GM18868 (cell line): Measurements from ENCODE around the gene MCM9.
A peak's percentile ranks its signal among the peaks of the same experiment; 100 is the strongest.
"Not testable (repeated sequence)": the region's sequence is repeated elsewhere in the genome, so short reads cannot be mapped to it uniquely, and the experiment has no call there.

Source experiments
- ATAC-seq: cut with Tn5 transposase; IDR thresholded peaks from one replicate; pipeline ENCODE4 v1.9.1; 2021; ENCODE audit warnings: mild to moderate bottlenecking, moderate library complexity; ENCODE audit not compliant: unreplicated experiment

Gene MCM9

DNA sequence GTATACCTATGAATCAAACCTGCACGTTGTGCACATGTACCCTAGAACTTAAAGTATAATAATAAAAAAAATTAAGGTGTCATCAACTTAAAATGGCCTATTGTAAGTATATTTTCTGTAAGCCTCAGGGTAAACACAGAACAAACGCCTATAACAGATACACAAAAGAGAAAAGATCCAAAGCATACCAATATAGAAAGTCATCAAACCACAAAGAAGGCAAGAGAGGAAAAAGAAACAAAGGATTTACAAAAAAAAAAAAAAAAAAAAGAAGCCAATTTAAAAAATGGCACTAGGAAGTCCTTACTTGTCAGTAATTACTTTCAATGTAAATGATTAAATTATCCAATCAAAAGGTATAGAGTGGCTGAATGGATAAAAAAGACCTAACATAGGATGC, 65.6 kb downstream of the MCM9 start:
- no peak for ATAC-seq

DNA sequence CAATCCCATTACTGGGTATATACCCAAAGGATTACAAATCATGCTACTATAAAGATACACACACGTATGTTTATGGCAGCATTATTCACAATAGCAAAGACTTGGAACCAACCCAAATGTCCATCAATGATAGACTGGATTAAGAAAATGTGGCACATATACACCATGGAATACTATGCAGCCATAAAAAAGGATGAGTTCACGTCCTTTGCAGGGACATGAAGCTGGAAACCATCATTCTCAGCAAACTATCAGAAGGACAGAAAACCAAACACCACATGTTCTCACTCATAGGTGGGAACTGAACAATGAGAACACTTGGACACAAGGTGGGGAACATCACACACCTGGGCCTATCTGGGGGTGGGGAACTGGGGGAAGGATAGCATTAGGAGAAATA, 66.1 kb downstream of the MCM9 start:
- ATAC-seq: not testable (repeated sequence)

DNA sequence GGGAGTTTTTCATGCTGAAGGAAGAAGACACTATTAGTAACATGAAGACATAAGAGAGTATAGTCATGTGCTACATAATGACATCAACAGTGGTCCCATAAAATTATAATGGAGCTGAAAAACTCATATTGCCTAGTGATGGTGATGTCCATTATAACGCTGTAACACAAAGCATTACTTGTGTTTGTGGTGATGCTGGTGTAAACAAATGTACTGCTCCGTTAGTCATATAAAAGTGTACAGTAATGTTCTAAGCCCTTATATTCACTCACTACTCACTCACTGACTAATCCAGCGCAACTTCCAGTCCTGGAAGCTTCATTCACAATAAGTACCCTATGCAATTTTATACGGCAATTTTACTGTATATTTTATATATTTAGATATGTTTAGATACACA, 67.8 kb downstream of the MCM9 start:
- ATAC-seq: no peak

DNA sequence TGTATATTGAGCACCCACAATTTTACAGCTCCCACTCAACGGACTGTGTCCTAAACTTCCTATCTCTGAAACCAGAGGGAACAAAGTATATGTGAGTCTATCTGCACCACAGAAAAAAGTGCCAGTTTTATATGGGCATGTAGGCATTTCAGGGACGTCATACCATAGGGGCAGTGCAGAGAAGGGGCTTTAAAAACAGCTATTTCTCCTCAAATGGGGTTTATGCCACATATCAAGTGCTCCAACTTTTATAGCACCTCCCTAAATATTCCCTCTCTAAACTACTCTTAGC, 69.9 kb downstream of the MCM9 start:
- peak; percentile 26 for ATAC-seq

DNA sequence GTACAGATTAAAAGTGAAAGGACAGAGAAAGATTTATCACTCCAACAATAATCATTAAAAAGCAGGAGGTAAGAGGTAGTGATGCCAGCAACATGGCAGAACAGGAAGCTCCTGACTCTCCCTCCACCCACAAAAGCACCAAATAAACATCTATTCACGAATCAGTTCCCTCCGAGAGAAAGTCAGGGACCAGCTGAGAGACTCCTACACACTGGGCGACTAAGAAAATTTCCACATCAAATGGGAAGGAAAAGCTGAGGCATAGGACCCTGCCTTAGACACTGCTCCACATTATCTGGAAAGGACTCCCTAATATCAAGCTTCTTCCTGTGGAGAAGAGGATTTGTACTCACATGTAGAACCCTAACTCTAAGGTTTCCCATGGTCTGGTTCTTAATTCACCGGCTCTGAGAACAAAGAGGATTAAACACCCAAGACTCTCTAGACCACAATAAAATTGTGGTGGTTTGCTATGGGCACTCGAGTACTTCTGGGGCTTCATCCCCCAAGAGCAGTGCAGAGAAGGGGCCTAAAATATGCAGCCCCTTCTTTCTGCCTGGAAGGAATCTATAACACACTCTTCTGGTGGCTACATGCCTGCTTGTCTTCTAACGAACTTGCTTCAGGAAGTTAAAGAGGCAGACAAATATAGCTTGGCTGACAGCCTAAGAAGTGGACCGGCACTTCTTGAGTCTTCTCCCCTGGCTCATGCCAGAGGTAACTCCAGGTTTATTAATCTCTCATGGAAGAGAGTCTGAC, 70.4 kb downstream of the MCM9 start:
- ATAC-seq: peak; percentile 47

DNA sequence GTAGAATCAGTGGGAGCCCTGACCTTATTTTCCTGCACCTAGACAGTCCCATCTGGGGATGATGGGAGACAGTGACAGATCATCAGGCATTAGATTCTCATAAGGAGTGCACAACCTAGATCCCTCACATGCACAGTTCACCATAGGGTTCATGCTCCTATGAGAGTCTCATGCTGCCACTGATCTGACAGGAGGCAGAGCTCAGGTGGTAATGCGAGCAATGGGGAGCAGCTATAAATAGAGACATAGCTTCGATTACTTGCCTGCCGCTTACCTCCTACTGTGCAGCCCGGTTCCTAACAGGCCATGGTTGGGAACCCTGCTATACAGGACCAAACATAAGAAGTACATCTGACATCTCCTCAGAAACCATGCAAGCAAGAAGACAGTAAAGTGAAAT, 72.5 kb downstream of the MCM9 start:
- ATAC-seq: no peak

DNA sequence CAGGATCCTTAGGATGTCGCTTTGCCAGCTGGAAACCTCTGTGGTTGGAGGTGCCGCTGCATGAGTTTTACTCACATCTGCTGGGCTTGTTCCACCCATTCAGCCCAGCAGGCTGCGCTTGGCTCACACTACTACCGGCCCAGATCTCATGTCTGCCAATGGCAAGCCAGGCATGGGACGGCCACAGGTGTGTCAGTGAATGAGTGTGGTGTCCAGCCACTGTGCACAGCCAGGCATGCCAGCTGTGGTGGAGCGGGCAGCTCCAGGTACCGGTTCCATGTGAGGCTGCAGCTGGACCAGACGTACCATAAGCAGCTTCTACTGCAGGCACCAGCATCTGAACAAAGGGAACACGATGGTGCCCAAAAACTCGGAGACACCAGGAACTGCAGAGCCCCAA, 74.1 kb downstream of the MCM9 start:
- ATAC-seq: no peak

DNA sequence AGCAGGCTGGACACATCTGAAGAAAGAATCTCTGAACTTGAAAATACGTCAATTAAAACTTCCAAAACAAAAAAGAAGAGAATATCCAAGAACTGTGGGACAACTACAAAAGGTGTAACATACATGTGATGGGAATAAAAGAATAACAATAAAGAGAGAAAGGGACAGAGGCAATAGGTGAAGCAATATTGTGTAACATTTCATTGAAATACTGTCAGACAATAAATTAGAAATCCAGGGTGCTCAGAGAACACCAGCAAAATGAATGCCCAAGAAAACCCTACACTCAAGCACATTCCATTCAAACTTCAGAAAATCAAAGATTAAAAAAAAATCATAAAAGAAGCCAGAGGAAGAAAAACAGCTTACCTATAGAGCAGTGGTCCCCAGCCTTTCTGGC, 74.6 kb downstream of the MCM9 start:
- no peak for ATAC-seq

DNA sequence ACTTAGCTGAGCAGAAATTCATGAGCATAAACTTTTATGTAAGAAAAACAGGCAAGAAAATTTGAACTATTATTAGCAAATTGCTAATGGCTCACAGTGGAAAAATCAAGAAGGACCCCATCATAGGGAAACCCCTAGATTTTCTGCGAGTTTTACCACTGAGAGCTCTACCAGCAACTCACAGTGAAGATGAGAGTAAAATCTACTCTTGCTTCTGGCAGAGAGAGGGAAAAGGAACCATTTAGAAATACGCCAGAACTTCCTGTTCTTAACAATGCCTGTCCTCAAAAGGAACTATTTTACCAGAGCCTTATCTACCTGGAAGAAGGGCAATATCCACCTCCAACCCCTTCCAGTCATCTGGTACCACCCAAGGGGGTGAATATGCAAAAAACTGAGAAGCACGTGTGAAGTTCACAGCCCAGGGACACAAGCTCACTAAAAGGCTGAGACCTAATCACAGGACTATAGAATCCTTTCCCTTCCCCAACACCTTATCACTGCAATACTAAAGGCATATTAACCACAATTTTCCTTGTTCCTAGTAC, 75.4 kb downstream of the MCM9 start:
- ATAC-seq: peak; percentile 65

DNA sequence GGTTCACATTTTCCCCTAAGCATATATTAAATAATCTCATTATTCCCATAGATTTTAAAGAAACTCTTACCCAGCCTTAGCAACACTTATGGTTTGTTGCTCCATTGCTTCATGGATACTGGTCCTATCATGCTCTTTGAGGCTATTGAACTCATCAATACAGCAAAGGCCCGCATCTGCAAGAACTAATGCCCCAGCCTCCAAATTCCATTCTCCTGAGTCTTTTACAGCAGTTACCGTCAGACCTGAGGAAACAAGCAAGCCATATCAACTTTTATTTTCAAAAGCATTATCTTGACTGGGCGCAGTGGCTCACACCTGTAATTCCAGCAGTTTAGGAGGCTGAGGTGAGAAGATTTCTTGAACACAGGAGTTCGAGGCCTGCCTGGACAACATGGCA, 78.7 kb downstream of the MCM9 start:
- no peak for ATAC-seq

DNA sequence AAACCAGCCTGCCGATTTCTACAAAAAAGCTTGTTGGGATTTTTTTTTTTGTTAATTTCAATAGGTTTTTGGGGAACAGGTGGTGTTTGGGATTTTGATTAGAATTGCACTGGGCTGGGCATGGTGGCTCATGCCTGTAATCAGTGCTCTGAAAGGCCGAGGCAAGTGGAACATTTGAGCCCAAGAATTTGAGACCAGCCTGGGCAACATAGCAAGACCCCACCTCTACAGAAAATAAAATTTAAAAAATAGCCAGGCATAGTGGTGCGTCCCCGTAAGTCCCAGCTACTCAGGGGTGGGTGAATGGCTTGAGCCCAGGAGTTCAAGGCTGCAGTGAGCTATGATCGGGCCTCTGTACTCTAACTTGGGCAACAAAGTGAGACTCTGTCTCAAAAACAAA, 81.6 kb downstream of the MCM9 start:
- ATAC-seq: no peak

DNA sequence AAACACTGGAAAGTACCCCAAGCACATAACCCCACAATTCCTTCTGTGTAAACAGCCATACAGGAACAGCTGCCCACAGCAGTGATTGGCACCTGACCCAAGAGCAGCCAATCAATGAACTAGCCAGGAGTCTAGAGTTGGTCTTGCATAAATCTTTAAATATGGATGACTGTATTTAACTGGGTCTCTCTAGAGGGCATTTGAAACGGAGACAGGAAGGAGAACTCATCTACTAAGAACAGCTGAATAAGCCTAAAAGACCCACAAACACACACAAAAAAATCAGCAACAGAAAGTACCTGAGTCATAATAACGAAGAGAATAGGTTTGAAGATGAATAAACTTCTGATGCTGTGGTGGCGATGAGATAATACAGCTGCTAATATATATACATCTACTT, 90.0 kb downstream of the MCM9 start:
- peak; percentile 67 for ATAC-seq

DNA sequence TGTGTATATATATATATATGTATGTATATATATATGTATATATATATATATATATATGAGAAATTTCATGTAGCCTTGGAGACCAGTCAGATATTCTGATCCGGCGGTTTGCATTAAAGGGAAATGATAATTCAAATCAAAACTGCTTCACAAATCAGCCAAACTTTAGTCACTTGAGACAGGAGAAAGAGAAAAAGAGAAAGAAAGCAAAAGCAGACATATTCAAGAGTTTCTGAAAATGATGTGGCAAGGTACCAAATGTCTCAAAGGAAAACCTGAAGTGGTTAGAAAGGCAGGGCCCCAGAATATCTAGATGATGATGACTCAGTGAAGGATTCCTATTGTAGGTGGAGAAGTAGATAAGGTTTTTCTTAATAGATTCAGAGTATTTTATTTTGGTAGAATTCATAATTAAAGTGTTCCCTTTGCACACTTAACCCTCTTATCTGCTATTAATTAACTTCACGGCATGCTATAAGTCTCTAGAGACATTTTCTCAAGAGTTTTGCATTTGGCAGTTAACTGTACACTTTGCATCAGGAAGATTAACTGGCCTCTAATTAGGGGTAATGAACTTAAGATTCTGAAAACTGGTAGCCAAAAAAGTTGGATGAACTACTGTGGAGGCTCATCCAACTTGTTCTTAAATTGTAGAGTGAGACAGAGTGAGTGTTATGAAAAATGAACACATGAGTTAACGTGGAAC, 91.1 kb downstream of the MCM9 start:
- ATAC-seq: peak; percentile 89

DNA sequence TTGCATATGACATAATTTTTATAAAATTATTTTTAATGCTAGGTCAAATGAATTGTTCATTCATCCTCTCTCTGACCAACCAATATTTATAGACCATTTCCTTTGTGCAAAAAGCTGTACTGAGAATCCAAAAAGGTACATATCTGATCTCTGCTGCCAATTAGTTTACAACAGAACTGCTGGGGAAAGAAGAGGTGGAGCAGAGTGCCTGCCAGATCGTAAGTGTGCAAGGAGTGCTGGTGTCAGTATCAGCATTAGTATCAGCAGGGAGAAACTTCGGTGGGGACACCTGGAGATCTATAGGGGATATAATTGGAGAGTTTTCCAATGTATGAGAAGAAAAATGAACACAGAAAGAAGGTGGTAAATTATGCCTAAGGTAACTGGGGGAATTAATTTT, 104.3 kb downstream of the MCM9 start:
- ATAC-seq: no peak

DNA sequence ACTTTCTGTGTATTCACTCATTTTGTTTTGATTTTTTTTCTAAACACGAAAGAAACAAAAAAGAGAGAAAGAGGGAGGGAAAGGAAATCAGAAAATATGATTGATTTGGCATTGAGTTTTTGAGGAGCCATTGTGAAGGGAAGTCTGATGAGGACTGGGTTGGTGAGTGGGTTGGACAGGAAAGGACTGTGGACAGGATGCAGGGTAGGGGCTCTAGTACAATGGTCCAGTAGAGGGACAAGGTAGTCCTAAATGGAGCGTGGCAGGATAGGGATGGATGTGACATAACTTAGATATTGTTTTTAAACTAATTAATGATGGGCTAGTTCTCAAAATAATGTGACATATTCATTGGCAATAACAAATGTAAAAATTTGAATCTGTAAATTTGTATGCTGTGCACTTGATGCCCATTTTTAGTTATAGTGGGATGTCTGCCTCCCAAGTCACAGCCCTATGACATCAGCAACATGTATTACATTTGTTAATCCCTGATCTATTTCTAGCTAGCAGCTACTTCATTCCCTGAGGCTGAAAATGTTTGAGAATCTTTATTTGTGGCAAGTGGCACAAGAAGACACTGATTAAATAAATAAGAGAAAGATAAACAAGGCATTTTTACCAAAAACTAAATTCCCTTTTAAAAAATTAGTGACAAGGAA, 105.0 kb downstream of the MCM9 start:
- ATAC-seq: no peak

DNA sequence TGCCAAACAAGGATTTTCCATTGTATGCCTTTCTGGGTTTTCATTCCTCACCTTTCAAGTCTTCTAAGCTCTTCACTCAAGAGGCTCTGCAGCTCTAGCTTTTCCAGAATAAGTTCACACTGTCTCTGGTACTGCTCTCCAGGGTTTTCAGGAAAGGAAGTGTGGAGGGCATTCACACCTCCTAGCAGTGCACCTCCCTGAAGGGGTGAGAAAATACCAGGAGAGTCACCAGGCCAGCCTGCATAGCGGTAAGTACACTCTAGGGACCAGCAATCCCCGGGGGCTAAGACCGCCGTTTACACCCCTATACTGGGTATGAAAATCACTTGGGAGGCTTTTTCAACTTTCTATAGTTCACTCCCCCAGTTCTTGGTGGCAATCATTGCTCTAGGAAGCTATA, 108.9 kb downstream of the MCM9 start:
- no peak for ATAC-seq

DNA sequence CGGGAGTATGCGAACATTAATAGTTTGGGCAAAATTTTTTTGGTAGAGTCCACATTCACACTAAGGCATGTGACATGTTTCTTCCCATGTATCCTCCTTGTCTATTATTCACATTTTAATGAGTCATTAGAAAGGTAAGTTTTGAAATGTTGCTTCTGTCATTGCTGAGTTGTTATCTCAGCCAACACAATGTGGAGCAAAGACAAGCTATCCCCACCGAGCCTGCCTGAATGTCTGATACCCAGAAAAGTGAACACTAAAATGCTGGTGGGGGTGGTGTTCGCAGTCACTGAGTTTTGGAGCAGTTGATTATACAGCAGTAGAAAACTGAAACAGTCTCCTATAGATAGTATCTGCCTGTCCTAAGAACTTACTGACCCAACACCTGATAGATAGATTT, 109.3 kb downstream of the MCM9 start:
- ATAC-seq: no peak

DNA sequence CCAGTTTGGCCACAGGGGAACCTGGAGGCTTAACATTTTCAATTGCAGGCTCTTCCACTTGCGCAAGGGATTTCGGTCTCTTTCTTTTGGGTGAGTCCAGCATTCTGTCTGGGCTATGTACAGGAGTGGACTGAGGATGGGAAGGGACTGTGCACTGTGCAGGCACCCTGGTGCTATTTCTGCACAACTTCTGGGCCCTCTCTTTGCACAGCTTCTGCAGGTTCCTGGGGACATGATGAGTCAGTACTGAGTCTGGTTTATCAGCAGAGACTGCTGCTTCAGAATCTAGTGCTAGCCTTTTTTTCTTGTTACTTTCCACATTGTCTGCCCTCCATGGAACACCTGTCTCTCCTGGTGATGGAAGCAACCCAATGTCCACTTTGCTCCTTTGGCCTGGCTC, 119.5 kb downstream of the MCM9 start:
- no peak for ATAC-seq

DNA sequence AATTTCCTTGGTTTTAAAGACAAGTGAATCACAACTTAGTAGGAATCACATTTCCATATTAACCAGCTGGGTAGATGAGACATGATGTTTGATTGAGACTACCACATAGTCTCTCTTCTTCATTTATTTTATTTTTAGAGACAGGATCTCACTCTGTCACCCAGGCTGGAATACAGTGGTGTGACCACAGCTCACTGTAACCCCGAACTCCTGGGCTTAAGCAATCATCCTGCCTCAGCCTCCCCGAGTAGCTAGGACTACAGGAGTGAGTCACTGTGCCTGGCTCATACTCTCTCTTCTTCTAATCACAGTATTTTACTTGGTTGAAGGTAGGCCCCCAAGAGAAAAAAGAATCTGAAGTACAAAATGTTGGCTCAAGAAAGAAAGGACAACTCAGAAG, 121.2 kb downstream of the MCM9 start:
- no peak for ATAC-seq

DNA sequence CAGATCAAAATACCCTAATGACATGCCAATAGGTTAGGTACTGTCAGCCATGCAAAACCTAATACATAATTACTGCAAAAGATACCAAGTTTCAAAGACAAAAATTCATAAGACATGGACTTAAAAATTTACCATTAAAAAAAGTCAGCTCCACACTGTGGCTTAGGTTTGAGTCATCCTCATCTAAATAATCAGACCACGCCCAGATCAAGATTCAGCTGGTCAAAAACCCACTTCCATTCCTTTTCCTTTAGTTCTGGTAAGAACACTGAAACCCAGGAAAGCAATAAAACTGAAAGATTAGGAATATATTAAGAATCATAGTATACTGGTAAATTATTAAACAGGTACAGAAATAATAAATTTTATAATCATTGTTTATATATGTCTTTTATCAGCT, 122.0 kb downstream of the MCM9 start:
- no peak for ATAC-seq

DNA sequence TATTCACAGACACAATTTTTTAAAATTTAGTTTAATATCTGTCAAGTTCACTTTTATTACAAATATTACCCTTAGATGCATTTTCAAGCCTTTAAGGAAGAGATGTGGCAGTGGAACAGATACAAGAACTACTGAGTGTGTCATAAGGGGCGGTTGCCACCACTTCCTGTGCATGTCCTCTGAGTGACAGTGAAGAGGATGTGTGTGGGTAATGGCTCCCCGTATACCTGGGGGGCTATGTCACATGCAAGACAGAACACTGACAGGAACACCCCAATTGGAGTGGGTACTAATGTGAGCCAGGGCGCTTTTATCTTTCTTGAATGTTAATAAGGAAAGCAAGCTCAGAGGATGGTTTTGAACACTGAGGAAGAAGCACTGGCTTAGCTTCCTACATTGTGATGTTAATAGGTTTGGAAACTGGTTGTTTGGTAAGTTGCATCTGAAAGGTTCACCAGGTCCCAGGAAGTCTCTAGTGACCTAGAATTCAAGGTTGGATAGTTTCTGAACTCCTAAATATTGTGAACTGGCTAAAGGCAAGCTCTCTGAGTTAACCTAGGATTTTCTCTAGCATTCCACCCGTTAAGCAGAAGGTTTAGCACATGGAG, 124.4 kb downstream of the MCM9 start:
- ATAC-seq: peak; percentile 87
